GM23338 (cell line): Measurements from ENCODE around the gene SMOC2. TPM values are rescaled to one million over a fixed set of nuclear protein-coding genes. Genes with fewer than 3 reads are reported as not detected.

Source experiments
- ATAC-seq: fragments of 200-7000 bp; cut with Tn5 transposase; 3 replicates; pipeline ENCODE4 v1.9.1; 2020
- DNase-seq: peaks from one replicate; pipeline ENCODE4 v3.0.0-alpha.2; 2015; ENCODE audit warnings: low spot score
- H2AFZ ChIP-seq: fragments of 200-600 bp; sonication (generic); 2 replicates; pipeline ENCODE4 v1.8.0; 2016; ENCODE audit warnings: antibody characterized with exemption, mild to moderate bottlenecking, moderate library complexity
- H3F3A ChIP-seq: fragments of 200-600 bp; sonication (generic); replicated peaks from 2 replicates; pipeline ENCODE4 v1.8.0; 2017; ENCODE audit warnings: antibody characterized with exemption, mixed run types, low read depth
- H3K27ac ChIP-seq: fragments of 200-600 bp; sonication (generic); 2 replicates; pipeline ENCODE4 v1.6.1; 2016; ENCODE audit warnings: low read depth
- H3K27me3 ChIP-seq: fragments of 200-600 bp; sonication (generic); 2 replicates; pipeline ENCODE4 v1.8.0; 2016; ENCODE audit warnings: mild to moderate bottlenecking, mixed run types, moderate library complexity; ENCODE audit not compliant: insufficient read depth
- H3K36me3 ChIP-seq: fragments of 200-600 bp; sonication (generic); 2 replicates; pipeline ENCODE4 v1.8.0; 2016; ENCODE audit warnings: mild to moderate bottlenecking; ENCODE audit not compliant: insufficient read depth
- H3K4me1 ChIP-seq: fragments of 200-600 bp; sonication (generic); 2 replicates; pipeline ENCODE4 v1.8.0; 2016; ENCODE audit warnings: mild to moderate bottlenecking, moderate library complexity; ENCODE audit not compliant: insufficient read depth
- H3K4me2 ChIP-seq: fragments of 200-600 bp; sonication (generic); 2 replicates; pipeline ENCODE4 v1.7.1; 2017; ENCODE audit warnings: mixed run types
- H3K4me3 ChIP-seq: fragments of 200-600 bp; sonication (generic); 2 replicates; pipeline ENCODE4 v1.6.1; 2016; ENCODE audit warnings: mixed run types
- H3K79me2 ChIP-seq: fragments of 200-600 bp; sonication (generic); replicated peaks from 2 replicates; pipeline ENCODE4 v1.8.0; 2017; ENCODE audit warnings: mild to moderate bottlenecking; ENCODE audit not compliant: insufficient read depth
- H3K9me2 ChIP-seq: fragments of 200-600 bp; sonication (generic); 2 replicates; pipeline ENCODE4 v1.8.0; 2017; ENCODE audit not compliant: insufficient read depth
- H4K20me1 ChIP-seq: fragments of 200-600 bp; sonication (generic); replicated peaks from 2 replicates; pipeline ENCODE4 v1.8.0; 2017; ENCODE audit warnings: mild to moderate bottlenecking; ENCODE audit not compliant: insufficient read depth
- H3K27ac Mint-ChIP-seq: 2 replicates; pipeline ENCODE4 v1.8.0; 2020; ENCODE audit warnings: inconsistent platforms, mild to moderate bottlenecking, moderate library complexity, mixed read lengths
- H3K27me3 Mint-ChIP-seq: 3 replicates; pipeline ENCODE4 v1.8.0; 2022; ENCODE audit warnings: low read depth, mild to moderate bottlenecking, moderate library complexity, mixed read lengths, inconsistent platforms; ENCODE audit not compliant: insufficient read depth, poor library complexity
- H3K36me3 Mint-ChIP-seq: 3 replicates; pipeline ENCODE4 v1.8.0; 2021; ENCODE audit warnings: low read depth, mild to moderate bottlenecking, inconsistent platforms, moderate library complexity, mixed read lengths
- H3K4me1 Mint-ChIP-seq: 3 replicates; pipeline ENCODE4 v1.8.0; 2020; ENCODE audit warnings: mild to moderate bottlenecking, inconsistent platforms, mixed read lengths
- H3K4me3 Mint-ChIP-seq: 3 replicates; pipeline ENCODE4 v1.8.0; 2021; ENCODE audit warnings: moderate library complexity, mild to moderate bottlenecking, inconsistent platforms, mixed read lengths
- H3K9me3 Mint-ChIP-seq: 3 replicates; pipeline ENCODE4 v1.8.0; 2020; ENCODE audit warnings: moderate library complexity, mild to moderate bottlenecking, inconsistent platforms, mixed read lengths
- CREB1 ChIP-seq: fragments of 250-450 bp; sonication (Bioruptor Pico); IDR thresholded peaks from 2 replicates; pipeline ENCODE4 v1.5.0; 2020; ENCODE audit warnings: low read depth, mild to moderate bottlenecking, moderate library complexity
- CTCF ChIP-seq, 2 experiments: fragments of 200-600 bp in 1 of 2; sonication (generic) in 1 of 2; conservative IDR thresholded peaks; 2 replicates each; pipeline versions ENCODE4 v1.5.1 to v1.6.1; 2016 to 2017; ENCODE audit warnings: antibody characterized with exemption in 2 of 2, low read depth in 2 of 2, mild to moderate bottlenecking in 2 of 2, moderate library complexity in 1 of 2
- EZH2 ChIP-seq: fragments of 200-600 bp; sonication (generic); IDR thresholded peaks from one replicate; pipeline ENCODE4 v1.8.0; 2017; ENCODE audit warnings: antibody characterized with exemption, mild to moderate bottlenecking, low read depth; ENCODE audit not compliant: unreplicated experiment
- EZH2phosphoT487 ChIP-seq: fragments of 200-600 bp; sonication (generic); IDR thresholded peaks from one replicate; pipeline ENCODE4 v1.8.1; 2018; ENCODE audit warnings: antibody characterized with exemption; ENCODE audit not compliant: unreplicated experiment
- JUNB ChIP-seq: IDR thresholded peaks from one replicate; pipeline ENCODE4 v1.6.1; 2016; ENCODE audit warnings: antibody characterized with exemption; ENCODE audit not compliant: unreplicated experiment
- NANOG ChIP-seq: IDR thresholded peaks from 2 replicates; pipeline ENCODE4 v1.6.1; 2016; ENCODE audit warnings: antibody characterized with exemption, borderline replicate concordance
- POLR2AphosphoS5 ChIP-seq: IDR thresholded peaks from 2 replicates; pipeline ENCODE4 v1.6.1; 2016; ENCODE audit warnings: antibody characterized with exemption, low read depth
- REST ChIP-seq: IDR thresholded peaks from one replicate; pipeline ENCODE4 v1.6.1; 2018; ENCODE audit warnings: antibody characterized with exemption; ENCODE audit not compliant: unreplicated experiment
- STAT1 ChIP-seq: IDR thresholded peaks from one replicate; pipeline ENCODE4 v1.6.1; 2016; ENCODE audit warnings: antibody characterized with exemption; ENCODE audit not compliant: unreplicated experiment
- ZNF114 ChIP-seq: fragments of 250-450 bp; sonication (Bioruptor Pico); IDR thresholded peaks from 2 replicates; pipeline ENCODE4 v1.5.0; 2020; ENCODE audit warnings: mild to moderate bottlenecking, moderate library complexity
- ZNF331 ChIP-seq: fragments of 250-450 bp; sonication (Bioruptor Pico); IDR thresholded peaks from 2 replicates; pipeline ENCODE4 v1.5.0; 2020; ENCODE audit warnings: low read depth, mild to moderate bottlenecking, moderate library complexity
- ZNF462 ChIP-seq: fragments of 250-450 bp; sonication (Bioruptor Pico); IDR thresholded peaks from 2 replicates; pipeline ENCODE4 v1.5.0; 2020; ENCODE audit warnings: mild to moderate bottlenecking, moderate library complexity
- polyA plus RNA-seq: library from polyadenylated mRNA; unstranded; fragments of >200 nt; fragmentation: Nextera tagmentation; extraction: Ambion mirVana; gene quantifications from 2 replicates; pipeline ENCODE4 v1.2.1, GENCODE V29; 2016
- total RNA-seq: library from RNA; depleted of rRNA; stranded (reverse); fragments of >200 nt; shearing (Covaris generic); gene quantifications from 2 replicates; pipeline ENCODE4 v1.2.3, GENCODE V29; 2014

Gene SMOC2
- total and polyA plus RNA-seq, 2 experiments from 2014 or later: 4.3 to 6.5 TPM

- no peak for TF ChIP-seq REST
- no peak for TF ChIP-seq EZH2phosphoT487
- TF ChIP-seq NANOG: no peak
- TF ChIP-seq STAT1: no peak
- no peak for TF ChIP-seq ZNF114
- TF ChIP-seq JUNB: no peak
- TF ChIP-seq CREB1: no peak
- no peak for TF ChIP-seq EZH2
- no peak for TF ChIP-seq ZNF331 (CRISPR knock-in tag)
Measured at GRCh38 chr6:168535711-168536110, 94.7 kb downstream of the SMOC2 start (continued).

- H3K4me3 Mint-ChIP-seq: no peak overlapping the region
- Histone ChIP-seq H3K4me3 (no peak overlapping the region), H3K4me1 (peaks cover 7% of the 10 kb centered on the region), H3K36me3 (no peaks in the 10 kb centered on the region), H4K20me1 (no peaks in the 10 kb centered on the region), H3K9me2 (no peaks in the 10 kb centered on the region), H3K79me2 (no peaks in the 10 kb centered on the region), H3K27me3 (no peaks in the 10 kb centered on the region), H3F3A (no peaks in the 10 kb centered on the region), H2AFZ (no peak overlapping the region), H3K27ac (no peak overlapping the region), H3K4me2 (no peak overlapping the region)
- peaks cover 32% of the 10 kb centered on the region for H3K4me1 Mint-ChIP-seq
- DNase-seq (no peak), ATAC-seq (no peak)
- no peak overlapping the region; the same call in 1 of the 2 replicates for H3K27ac Mint-ChIP-seq
- H3K36me3 Mint-ChIP-seq: no peaks in the 10 kb centered on the region
- H3K27me3 Mint-ChIP-seq: peaks cover 11% of the 10 kb centered on the region
- H3K9me3 Mint-ChIP-seq: no peaks in the 10 kb centered on the region
- no peak for TF ChIP-seq ZNF462 (CRISPR knock-in tag)
- TF ChIP-seq STAT1: no peak
- TF ChIP-seq CTCF (conservative IDR thresholded peaks at IDR 0.05; ENCODE audit: low read depth in 2 of 2): no peak
- TF ChIP-seq ZNF114: no peak
- no peak for TF ChIP-seq ZNF331 (CRISPR knock-in tag)
- no peak for TF ChIP-seq POLR2AphosphoS5
Measured at GRCh38 chr6:168536196-168536595, 95.2 kb downstream of the SMOC2 start.
